Measurements from ENCODE around the gene ARSG. TPM values are rescaled to one million over a fixed set of nuclear protein-coding genes. Genes with fewer than 3 reads are reported as not detected.
"Not testable (repeated sequence)": the region's sequence is repeated elsewhere in the genome, so short reads cannot be mapped to it uniquely, and the experiment has no call there.

ARSG gene
- total RNA-seq, 1 donor from 2014 or later = 4.9 TPM

- no peak for DNase-seq (ENCODE audit: low read depth)
Observed at GRCh38 chr17:68327823-68328557, 36.7 kb downstream of the ARSG start.

DNA sequence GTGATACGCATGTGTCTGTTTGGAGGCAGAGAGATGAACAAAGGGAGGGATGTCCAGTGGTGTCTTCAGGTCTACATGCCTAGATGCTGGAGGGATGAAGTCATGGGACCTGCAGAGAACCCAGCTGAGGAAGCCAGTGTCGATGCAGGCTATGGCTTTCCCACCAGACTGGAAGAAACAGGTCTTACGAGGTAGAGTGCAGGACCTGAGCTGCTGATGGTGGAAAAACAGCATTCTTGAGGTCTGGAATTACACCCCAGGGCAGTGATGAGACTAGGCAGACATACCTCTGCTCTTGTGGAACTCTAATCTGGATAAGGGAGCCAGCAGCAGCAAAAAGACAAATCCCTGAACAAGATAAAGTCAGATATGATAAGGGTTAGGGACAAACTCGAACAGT lies 37.4 kb downstream of the ARSG start:
- no peak for DNase-seq (ENCODE audit: low read depth)

DNA sequence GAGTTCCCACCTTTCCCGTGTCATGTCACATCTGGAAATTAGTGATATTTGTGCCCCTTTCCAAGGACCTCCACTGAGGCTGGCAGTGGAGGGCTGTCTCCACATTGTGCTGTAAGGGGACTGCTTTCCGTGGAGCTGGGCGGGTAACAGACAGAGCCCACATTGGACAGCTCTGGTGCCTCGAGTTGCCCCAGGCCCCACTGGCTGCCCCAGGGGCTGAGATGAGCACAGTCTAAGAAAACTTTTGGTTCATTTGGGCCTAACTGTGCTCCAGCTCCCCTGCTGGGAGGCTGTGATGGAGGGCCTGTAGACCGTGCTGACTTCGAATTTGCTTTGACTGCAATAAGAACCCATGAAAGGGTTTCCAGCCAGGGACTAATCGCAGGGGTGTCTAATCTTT lies 38.0 kb downstream of the ARSG start:
- no peak for DNase-seq (ENCODE audit: low read depth)

GRCh38 chr17:68331932-68332331 lies 40.6 kb downstream of the ARSG start:
- DNase-seq (ENCODE audit: low read depth) = not testable (repeated sequence)

DNA sequence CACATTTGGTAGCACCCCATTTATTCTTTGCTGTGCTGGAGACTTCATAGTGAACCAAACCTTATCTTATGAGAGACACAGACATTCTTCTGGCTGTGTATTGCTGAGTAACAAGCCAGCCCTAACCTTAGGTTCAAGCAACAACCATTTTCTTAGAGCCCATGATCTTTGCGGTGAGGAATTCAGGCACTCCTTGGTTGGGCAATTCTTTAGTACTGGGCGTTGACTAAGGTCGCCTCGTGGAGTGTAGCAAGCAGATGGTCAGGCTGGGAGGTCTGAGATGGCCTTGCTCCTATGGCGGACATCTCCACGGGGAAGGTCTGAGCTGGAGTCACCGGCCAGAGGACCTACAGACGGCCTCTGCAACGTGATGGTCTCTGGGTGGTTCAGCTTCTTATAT lies 43.1 kb downstream of the ARSG start:
- DNase-seq (ENCODE audit: low read depth) = no peak

- DNase-seq (ENCODE audit: low read depth) = no peak
Observed at GRCh38 chr17:68341482-68341881, 50.2 kb downstream of the ARSG start.

DNA sequence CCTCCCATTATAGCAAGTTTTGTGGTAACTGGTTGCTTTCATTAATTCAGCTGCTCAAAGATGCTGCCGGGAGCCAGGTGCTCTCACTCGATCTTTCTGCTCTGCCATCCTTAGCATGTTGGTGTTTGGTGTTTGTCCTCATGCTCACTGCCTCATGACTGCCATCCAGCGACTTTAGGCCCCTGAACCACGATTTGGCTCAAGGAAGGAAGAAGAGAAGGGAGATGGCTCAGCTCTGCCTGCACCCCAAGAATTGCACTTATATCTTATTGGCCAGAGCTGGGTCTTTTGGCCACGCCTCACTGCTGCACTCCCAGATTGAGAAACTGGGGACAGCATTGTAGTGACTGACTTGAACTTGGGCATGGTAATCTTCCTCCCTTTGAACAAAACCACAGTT lies 52.7 kb downstream of the ARSG start:
- no peak for DNase-seq (ENCODE audit: low read depth)

- no peak for DNase-seq (ENCODE audit: low read depth)
Observed at GRCh38 chr17:68344701-68345136, 53.4 kb downstream of the ARSG start.

GRCh38 chr17:68346448-68346847 lies 55.2 kb downstream of the ARSG start:
- no peak for DNase-seq (ENCODE audit: low read depth)

DNA sequence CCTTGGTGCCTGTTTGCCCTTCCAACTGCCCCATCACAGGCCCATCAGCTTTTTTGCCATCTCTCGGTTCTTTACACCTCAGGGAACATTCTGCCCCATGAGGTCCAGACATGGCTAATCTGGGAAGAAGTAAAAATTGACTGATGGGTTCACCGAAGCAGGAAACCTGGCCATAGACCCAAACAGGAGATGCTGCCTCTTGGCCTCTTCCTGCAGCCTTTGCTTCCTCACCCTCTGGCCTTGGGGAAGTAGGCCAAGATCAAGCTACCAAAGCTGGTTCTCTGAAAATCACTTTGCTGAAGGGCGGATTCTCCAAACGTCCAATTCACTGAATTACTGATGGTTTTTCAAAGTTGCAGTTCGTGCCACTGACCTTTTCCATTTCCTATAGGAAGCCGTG lies 56.1 kb downstream of the ARSG start:
- no peak for DNase-seq (ENCODE audit: low read depth)

- DNase-seq (ENCODE audit: low read depth) = no peak
Observed at GRCh38 chr17:68349157-68349556, 57.9 kb downstream of the ARSG start.

DNA sequence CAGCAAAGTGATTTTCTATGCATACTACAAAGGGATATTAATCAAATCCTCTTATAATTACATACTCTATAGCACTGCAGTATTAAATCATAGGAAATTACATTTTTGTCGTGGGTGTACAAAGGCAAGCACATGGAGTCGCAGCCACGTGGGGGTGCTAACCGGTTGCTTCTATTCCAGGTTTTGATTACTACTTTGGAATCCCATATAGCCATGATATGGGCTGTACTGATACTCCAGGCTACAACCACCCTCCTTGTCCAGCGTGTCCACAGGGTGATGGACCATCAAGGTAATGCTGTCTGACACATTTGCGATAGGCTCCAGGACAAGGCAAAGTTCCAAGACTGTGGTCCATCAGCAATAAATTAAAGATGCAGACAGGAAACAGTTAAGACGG lies 60.1 kb downstream of the ARSG start:
- DNase-seq (ENCODE audit: low read depth) = no peak

- no peak for DNase-seq (ENCODE audit: low read depth)
Observed at GRCh38 chr17:68352041-68352440, 60.7 kb downstream of the ARSG start.

DNA sequence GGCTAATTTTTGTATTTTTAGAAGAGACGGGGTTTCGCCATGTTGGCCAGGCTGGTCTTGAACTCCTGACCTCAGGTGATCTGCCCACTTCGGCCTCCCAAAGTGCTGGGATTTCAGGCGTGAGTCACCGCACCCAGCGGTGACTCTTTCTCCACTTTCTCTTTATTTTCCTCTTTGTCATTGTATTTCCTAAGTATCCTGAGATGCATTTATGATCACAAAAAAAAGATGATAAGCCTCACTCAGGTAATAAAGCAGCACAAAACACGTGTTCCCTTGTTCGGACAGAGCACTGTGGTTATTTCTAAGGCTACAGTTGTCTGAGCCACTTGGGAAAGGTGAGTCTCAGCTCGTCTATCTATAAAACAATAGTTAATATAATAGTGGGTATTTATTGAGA lies 61.4 kb downstream of the ARSG start:
- not testable (repeated sequence) for DNase-seq (ENCODE audit: low read depth)

DNA sequence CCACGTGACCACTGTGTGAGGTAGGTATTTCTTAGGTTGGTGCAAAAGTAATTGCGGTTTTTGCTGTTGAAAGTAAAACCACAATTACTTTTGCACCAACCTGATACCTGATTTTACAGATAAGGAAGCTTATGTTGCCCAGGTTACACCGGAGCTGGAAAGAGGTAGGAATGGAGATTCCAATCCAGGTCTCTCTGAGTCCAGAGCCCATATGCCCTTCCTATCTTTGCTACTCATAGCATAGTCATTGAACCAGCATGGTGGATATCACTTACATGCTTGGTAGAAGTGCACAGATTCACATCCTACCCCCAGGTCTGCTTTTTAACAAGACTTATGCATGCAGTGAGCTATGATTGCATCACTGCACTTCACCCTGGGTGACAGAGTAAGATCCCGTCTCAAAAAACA lies 61.8 kb downstream of the ARSG start:
- no peak for DNase-seq (ENCODE audit: low read depth)

GRCh38 chr17:68354311-68354710 lies 63.0 kb downstream of the ARSG start:
- not testable (repeated sequence) for DNase-seq (ENCODE audit: low read depth)

GRCh38 chr17:68355108-68355507 lies 63.8 kb downstream of the ARSG start:
- peak; percentile 15 for DNase-seq (ENCODE audit: low read depth)

DNA sequence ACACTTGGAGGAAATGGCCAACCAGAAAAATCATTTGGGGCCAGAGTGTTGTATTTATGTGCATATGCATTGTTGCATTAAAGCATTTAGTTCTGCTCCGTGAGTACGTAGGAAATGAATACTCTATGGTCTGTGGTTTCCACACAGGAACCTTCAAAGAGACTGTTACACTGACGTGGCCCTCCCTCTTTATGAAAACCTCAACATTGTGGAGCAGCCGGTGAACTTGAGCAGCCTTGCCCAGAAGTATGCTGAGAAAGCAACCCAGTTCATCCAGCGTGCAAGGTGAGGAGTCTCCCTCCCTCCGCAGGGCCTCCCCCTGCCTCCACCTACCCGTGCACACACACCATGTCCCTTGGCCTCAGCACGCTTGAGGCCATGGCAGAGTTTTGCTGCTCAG lies 65.2 kb downstream of the ARSG start:
- DNase-seq (ENCODE audit: low read depth) = no peak

- no peak for DNase-seq (ENCODE audit: low read depth)
Observed at GRCh38 chr17:68356949-68357455, 65.7 kb downstream of the ARSG start.

DNA sequence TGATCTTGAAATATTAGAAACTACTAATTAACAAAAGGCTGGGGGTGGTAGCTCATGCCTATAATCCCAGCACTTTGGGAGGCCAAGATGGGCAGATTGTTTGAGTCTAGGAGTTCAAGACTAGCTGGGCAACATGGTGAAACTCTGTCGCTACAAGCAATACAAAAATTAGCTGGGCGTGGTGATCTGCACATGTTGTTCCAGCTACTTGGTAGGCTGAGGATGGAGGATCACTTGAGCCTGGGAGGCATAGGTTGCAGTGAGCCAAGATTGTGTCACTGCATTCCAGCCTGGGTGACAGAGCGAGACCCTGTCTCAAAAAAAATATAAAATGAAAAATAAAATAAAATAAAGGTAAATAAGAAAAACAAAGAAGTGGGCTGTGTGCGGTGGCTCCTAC lies 66.6 kb downstream of the ARSG start:
- no peak for DNase-seq (ENCODE audit: low read depth)

- no peak for DNase-seq (ENCODE audit: low read depth)
Observed at GRCh38 chr17:68359791-68360535, 68.7 kb downstream of the ARSG start.

GRCh38 chr17:68365469-68365868 lies 74.2 kb downstream of the ARSG start:
- no peak for DNase-seq (ENCODE audit: low read depth)

DNA sequence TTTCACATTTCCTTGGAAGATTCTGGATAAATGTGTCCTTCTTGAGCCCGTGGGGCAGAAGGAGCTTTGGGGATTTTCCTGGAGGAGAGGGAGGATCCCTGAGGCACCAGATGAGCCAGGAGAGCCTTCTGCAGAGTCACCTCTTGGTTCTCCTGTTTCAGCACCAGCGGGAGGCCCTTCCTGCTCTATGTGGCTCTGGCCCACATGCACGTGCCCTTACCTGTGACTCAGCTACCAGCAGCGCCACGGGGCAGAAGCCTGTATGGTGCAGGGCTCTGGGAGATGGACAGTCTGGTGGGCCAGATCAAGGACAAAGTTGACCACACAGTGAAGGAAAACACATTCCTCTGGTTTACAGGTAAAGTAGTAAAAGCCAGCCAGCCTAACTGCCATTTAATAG lies 77.1 kb downstream of the ARSG start:
- DNase-seq (ENCODE audit: low read depth) = no peak
